Fibroblast of upper back skin (primary cell): Measurements from ENCODE around the gene TLCD3B.
"Not testable (repeated sequence)": the region's sequence is repeated elsewhere in the genome, so short reads cannot be mapped to it uniquely, and the experiment has no call there.

Source experiments
- DNase-seq: peaks from one replicate; pipeline ENCODE4 v3.0.0-alpha.2; 2013

TLCD3B gene

GRCh38 chr16:30060836-30061554, 29.9 kb upstream of the TLCD3B start:
- DNase-seq, result no peak

DNA sequence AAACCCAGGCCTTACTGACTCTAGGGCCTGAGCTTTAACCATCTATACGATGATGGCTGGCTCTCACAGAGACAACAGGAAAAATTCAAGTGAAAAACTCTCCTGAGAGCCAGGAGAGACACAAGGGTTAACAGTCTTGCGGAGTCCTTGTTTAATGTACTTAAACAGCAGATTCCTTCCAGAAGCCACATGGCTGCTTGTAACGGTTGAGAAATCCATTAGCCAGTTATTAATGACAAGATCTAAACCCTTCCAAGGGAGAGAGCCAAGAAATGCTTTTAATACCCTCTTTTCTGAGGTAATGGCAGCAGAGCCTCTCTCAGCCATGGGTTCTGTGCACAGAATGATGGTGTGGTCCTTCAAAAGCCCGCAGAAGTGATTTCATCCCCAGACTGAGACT, 29.3 kb upstream of the TLCD3B start:
- no peak for DNase-seq

- DNase-seq, result no peak
Measured at GRCh38 chr16:30054959-30055553, 24.0 kb upstream of the TLCD3B start.

GRCh38 chr16:30054451-30054850, 23.4 kb upstream of the TLCD3B start:
- no peak for DNase-seq

- DNase-seq, result peak; percentile 53
Measured at GRCh38 chr16:30053376-30054015, 22.4 kb upstream of the TLCD3B start.

DNA sequence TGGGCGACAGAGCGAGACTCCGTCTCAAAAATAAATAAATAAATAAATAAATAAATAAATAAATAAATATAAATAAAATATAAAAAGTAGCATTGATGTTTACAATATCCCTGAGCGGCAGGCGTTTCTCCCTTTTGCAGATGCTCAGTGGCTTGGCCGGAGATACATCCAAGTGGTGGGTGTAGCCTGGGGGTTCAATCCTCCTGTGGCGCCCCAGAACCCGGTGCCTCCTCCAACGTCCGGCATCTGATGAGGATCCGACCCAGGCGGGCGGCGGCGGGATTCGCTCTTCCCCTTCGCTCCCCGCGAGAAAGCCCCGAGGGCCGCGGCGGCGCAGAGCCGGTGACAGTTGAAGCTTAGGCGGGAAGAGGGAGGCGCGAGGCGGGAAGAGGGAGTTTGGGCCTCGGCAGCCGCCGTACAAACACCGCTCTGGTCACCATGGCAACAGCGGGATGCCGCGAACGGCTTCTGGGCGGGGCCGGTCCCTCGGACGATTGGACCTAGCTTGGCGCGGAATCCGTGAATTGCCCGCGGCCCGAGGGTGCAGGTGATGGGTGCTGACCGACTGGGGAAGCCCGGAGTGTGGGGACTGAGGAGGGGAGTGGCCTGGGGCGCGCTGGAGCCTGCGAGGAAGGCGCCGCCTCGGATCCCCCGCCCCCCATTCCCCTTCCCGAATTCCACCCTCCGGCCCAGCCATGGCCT, 21.8 kb upstream of the TLCD3B start:
- DNase-seq, result peak; percentile 90

DNA sequence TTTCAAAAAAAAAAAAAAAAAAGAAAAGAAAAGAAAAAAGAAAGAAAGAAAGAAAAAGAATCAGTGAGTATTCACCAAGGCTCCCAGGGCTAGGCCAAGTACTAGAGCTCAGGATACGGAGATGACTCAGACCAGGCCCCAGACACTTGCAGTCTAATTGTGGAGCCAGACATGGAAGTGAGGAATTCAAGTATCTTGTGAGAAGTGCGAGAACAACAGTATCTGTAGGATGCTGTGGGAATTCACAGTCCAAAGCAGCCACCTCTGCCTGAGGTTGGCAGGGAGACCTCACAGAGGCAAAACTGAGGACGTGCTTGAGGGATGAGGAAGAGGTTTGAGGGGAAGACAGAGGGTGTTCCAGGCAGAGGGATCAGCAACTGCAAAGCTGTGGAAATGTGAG, 20.4 kb upstream of the TLCD3B start:
- DNase-seq, result peak; percentile 69

- DNase-seq, result no peak
Measured at GRCh38 chr16:30049871-30050270, 18.8 kb upstream of the TLCD3B start.

DNA sequence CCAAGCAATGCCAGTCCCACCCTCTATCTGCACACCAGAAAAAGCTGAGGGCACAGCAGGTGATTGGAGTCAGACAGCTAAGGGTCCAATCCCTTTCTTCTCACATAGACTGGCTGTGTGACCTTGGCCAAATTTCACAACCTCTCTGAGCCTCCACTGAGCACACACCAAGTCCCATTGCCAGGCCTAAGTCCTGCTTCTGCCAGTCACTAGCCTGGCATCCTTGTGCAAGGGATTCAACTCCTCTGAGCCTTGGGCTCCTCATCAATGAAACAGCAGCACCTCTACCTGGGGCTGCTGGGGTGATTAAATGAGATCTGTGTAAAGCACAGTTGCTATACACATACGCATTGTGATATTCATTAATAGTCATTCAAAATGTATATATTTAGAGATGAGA, 15.5 kb upstream of the TLCD3B start:
- no peak for DNase-seq

DNA sequence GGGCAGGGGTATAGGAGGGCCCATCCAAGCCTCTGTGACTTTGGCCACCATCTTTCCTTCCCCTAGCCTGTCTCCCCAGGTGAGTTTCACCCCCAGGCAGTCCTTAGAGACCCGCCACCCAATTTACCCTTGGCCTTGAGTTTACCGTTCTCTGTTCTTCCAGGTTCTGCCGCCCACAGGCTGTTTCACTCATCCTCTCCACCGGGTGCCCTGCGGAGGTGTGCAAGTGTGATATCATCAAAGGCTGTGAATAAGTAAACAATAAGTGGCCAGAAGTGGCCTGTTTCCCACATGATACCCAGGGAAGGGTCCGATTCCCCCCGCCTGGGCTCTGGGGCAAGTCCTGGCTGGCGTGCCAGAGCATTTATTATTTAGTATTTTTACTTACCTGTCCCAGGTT, 15.1 kb upstream of the TLCD3B start:
- DNase-seq, result no peak

GRCh38 chr16:30041841-30042240, 10.8 kb upstream of the TLCD3B start:
- DNase-seq, result peak; percentile 48

- DNase-seq, result not testable (repeated sequence)
Measured at GRCh38 chr16:30040690-30041089, 9.6 kb upstream of the TLCD3B start.

GRCh38 chr16:30040221-30040620, 9.2 kb upstream of the TLCD3B start:
- no peak for DNase-seq

- no peak for DNase-seq
Measured at GRCh38 chr16:30033270-30033669, 2.2 kb upstream of the TLCD3B start.

DNA sequence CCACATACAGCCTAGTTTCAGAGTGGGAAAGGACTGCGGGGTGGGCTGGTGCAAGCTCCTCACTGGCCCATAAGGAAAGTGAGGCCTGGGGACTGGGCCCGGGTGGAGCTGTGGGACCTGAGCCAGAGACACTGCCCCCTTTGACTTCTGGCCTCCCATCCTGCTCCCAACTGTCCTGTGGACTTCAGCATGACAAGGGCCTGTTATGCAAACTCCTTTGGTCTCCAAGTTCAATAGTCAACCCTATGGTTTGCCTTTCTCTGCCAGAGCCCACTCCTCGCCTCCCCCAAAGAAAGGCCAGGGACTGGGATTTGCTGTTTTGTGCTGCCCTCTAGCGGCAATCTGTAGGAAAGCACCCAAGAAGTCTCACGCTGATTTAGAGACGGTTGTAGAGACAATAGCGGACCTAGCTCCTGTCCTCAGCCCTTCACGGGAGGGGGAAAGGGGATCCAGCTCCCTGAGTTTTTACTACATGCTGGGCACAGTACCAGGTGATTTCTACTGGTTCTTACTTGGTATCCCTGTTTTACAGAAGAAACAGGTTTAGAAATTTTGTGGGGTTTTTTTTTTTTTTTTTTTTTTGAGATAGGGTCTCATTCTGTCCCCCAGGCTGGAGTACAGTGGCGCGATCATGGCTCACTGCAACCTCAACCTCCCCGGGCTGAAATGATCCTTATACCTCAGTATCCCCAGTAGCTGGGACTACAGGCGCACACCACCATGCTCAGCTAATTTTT, 1.2 kb upstream of the TLCD3B start:
- peak; percentile 62 for DNase-seq

DNA sequence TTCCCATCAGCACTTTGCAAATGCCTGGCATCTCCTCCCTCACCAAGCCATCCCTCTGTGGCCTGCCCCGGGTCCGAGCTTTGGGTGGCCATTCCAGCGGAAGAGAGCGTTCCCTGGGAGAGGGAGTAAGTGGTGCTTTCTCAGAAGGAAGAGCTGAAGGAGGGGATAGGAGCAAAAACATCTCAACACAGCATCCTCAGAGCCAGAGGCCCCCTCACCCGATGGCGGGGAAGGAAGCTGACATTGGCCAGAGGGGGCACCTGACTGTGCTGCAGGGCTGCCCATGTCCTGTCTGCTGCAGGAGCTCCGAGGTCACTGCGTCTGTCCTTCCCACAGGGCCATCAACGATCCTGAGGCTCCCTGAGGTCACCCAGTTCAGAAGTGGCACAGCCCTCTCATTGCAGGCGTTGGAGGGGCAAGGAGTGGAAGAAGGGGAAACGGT, 427 bp upstream of the TLCD3B start:
- DNase-seq, result no peak

- no peak for DNase-seq
Measured at GRCh38 chr16:30030011-30030685, 923 bp downstream of the TLCD3B start.

- no peak for DNase-seq
Measured at GRCh38 chr16:30028438-30029076, 2.5 kb downstream of the TLCD3B start.

DNA sequence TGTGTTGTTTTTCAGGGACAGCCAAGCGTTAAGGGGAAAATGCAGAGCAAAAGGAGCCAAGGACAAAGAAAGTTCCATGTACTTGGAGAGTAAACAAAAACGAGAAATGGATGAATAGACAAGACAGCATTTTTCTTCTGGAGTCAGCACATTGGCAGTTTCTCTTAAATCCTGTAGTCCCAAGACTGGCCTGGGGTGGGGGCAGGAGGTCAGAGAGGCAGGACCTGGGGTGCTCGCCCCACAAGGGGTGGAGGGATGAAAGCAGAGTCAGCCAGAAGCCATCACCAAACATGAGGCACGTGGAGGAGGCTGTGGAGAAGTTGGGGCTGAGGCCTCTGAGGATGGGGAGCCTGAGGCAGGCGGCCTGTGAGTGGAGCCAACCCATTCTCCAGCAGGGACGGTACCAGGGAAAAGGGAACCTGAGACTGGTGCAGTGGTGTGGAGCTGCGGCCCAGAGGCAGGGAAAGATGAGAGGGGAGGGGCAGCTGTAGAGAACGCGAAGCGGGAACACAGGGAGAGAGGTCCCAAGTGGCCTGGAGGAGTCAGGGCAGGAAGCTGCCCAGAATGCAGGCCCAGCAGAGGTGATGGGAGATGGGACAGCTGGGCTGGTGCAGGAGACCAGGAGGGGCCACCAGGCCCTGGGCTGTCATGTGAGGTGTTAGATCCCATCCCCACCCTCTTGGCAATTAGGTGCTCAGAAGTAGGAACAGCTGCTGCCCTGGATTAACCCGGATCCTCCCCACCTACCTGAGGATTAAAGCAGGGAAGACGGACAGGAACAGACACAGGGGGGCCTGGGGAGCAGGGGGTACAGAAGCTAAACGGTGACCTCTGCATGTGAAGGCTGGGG, 3.3 kb downstream of the TLCD3B start:
- no peak for DNase-seq

GRCh38 chr16:30026449-30026848, 4.6 kb downstream of the TLCD3B start:
- no peak for DNase-seq

- DNase-seq, result no peak
Measured at GRCh38 chr16:30025574-30025973, 5.5 kb downstream of the TLCD3B start.
